Measurements from ENCODE around the gene STXBP1. TPM values are rescaled to one million over a fixed set of nuclear protein-coding genes. Genes with fewer than 3 reads are reported as not detected.

Gene STXBP1
- total RNA-seq, 4 donors from 2014 or later, result 4.7 to 36.1 (median 12.2) TPM

DNA sequence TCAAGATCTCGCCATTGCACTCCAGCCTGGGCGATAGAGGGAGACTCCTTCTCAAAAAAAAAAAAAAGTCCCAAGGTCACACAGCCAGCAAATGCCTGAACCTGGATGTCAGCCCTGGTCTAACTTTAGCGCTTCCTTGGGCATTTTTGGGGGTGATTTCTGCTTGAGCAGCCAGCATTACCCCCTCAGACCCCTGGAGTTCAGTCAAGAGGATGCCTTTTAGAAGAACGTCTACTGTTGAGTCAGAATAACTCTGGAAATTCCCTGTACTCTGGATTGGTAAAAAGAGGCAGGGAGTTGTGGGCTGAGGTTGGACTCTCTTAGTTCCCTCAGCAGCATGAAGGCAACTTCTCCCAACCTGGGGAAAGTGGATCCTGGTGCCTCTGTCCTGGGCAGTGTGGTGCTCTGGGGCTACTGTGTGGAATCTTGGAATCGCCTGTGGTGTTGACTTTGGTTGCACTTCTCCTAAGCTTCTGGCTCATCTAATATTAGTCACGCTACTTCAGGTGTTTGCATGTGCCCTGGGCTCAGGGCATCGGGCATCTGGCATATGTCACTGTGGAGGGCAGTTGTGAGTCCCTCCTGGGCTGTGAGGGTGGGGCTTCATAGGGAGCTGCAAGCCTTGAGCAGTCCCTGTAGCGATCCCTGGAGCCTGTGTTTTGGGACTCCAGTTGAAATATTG lies 32.2 kb downstream of the STXBP1 start:
- no peaks in the 10 kb centered on the region for H3K9me3 ChIP-seq
- intact Hi-C loops (cut with DNase I), result no loop called here
- no peak for DNase-seq
- no peak overlapping the region for H3K4me3 ChIP-seq
- no peak for TF ChIP-seq POLR2A (IDR thresholded peaks at IDR 0.05)
- TF ChIP-seq, protein P1, sequence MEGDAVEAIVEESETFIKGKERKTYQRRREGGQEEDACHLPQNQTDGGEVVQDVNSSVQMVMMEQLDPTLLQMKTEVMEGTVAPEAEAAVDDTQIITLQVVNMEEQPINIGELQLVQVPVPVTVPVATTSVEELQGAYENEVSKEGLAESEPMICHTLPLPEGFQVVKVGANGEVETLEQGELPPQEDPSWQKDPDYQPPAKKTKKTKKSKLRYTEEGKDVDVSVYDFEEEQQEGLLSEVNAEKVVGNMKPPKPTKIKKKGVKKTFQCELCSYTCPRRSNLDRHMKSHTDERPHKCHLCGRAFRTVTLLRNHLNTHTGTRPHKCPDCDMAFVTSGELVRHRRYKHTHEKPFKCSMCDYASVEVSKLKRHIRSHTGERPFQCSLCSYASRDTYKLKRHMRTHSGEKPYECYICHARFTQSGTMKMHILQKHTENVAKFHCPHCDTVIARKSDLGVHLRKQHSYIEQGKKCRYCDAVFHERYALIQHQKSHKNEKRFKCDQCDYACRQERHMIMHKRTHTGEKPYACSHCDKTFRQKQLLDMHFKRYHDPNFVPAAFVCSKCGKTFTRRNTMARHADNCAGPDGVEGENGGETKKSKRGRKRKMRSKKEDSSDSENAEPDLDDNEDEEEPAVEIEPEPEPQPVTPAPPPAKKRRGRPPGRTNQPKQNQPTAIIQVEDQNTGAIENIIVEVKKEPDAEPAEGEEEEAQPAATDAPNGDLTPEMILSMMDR (IDR thresholded peaks at IDR 0.05), result no peak
- 68 to 80% methylated on average over 4 to 6 of the region's 8 CpGs for WGBS, 2 donors
- no peaks in the 10 kb centered on the region for H3K36me3 ChIP-seq
- H3K4me1 ChIP-seq, result peaks cover 0 to 6% (median 0%) of the 10 kb centered on the region in 3 donors
- no peak overlapping the region for H3K27ac ChIP-seq
- H3K27me3 ChIP-seq, result no peaks in the 10 kb centered on the region

DNA sequence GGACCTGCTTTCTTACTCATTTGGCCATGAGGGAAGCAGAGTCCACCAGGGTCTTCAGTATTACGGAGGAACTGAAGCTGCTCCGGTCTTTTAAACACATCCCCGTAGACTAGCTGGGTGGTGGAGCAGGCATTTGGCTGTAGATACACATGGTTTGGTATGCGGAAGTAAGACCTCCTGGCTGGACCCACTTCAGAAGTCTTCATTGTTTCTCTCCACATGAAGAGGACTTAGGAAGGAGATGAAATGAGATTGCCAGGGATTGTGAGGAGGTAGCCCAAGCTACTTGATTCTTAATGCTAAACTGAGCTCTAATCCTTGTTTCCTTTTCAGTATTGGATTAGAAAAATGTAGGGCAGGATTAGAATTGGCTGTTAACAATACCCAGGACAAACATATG lies 32.9 kb downstream of the STXBP1 start:
- WGBS, 2 donors, result 70 to 87% methylated on average over 4 of the region's 4 CpGs

DNA sequence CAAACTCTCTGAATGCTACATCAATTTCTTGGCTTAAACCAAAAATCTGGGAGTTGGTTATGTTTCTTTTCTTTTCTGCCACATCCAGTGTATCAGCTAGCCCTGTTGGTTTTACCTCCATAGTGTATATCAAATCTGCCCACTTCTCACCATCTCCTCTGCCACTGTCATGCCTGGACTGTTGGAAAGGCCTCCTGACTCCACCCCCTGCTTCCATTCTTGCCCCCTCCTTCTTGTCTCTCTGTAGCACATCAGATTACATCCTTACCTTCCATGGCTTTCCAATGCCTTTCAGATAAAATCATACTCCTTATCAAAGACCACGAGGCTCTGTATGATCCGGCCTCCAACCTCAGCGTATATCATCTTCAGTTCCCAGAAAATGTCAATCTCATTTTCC lies 35.4 kb downstream of the STXBP1 start:
- no peaks in the 10 kb centered on the region for H3K9me3 ChIP-seq
- H3K4me1 ChIP-seq, result peaks cover 0 to 6% (median 0%) of the 10 kb centered on the region in 3 donors
- no peak overlapping the region for H3K27ac ChIP-seq
- H3K27me3 ChIP-seq, result no peaks in the 10 kb centered on the region
- TF ChIP-seq POLR2A (IDR thresholded peaks at IDR 0.05), result no peak
- TF ChIP-seq, protein P1 (IDR thresholded peaks at IDR 0.05), result no peak
- intact Hi-C loops (cut with DNase I), result no loop called here
- H3K4me3 ChIP-seq, result no peak overlapping the region
- peaks cover 0 to 9% (median 0%) of the 10 kb centered on the region in 3 donors for H3K36me3 ChIP-seq
- no peak for DNase-seq
- 85 to 96% methylated on average over 3 of the region's 3 CpGs for WGBS, 2 donors

More for the DNA sequence above, 32.9 kb downstream of the STXBP1 start:
- Histone ChIP-seq H3K4me1 (peaks cover 0 to 6% (median 0%) of the 10 kb centered on the region in 3 donors), H3K27ac (no peak overlapping the region), H3K27me3 (no peaks in the 10 kb centered on the region), H3K9me3 (no peaks in the 10 kb centered on the region), H3K36me3 (no peaks in the 10 kb centered on the region), H3K4me3 (no peak overlapping the region)
- intact Hi-C loops (cut with DNase I), result no loop called here
- TF ChIP-seq, protein P1 (IDR thresholded peaks at IDR 0.05), result no peak
- TF ChIP-seq POLR2A (IDR thresholded peaks at IDR 0.05), result no peak
- DNase-seq, result no peak

DNA sequence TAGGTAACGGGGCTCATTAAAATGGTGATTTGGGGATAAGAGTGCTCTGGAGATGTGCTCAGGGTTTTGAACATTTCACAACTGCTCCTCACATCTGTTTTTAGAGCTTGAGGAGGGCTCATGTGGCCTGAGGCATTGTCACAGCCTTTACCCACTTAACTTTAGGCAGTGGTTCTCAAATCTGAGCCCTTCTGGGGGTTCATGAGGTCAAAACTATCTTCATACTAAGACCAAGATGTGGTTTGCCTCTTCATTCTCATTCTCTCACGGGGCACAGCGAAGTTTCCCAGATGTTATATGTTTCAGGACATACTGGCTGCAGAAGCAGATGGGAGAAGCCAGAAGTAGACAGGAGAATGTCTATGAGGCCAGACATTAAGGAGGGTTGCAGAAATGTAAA lies 38.4 kb downstream of the STXBP1 start:
- no peak overlapping the region for H3K4me3 ChIP-seq
- H3K4me1 ChIP-seq, result no peaks in the 10 kb centered on the region
- H3K36me3 ChIP-seq, result peaks cover 0 to 31% (median 0%) of the 10 kb centered on the region in 3 donors
- DNase-seq, result no peak
- H3K27ac ChIP-seq, result no peak overlapping the region
- no peaks in the 10 kb centered on the region for H3K9me3 ChIP-seq
- intact Hi-C loops (cut with DNase I), result no loop called here
- TF ChIP-seq POLR2A (IDR thresholded peaks at IDR 0.05), result no peak
- TF ChIP-seq, protein P1 (IDR thresholded peaks at IDR 0.05), result no peak
- 69 to 81% methylated on average over 3 of the region's 3 CpGs for WGBS, 2 donors
- no peaks in the 10 kb centered on the region for H3K27me3 ChIP-seq

DNA sequence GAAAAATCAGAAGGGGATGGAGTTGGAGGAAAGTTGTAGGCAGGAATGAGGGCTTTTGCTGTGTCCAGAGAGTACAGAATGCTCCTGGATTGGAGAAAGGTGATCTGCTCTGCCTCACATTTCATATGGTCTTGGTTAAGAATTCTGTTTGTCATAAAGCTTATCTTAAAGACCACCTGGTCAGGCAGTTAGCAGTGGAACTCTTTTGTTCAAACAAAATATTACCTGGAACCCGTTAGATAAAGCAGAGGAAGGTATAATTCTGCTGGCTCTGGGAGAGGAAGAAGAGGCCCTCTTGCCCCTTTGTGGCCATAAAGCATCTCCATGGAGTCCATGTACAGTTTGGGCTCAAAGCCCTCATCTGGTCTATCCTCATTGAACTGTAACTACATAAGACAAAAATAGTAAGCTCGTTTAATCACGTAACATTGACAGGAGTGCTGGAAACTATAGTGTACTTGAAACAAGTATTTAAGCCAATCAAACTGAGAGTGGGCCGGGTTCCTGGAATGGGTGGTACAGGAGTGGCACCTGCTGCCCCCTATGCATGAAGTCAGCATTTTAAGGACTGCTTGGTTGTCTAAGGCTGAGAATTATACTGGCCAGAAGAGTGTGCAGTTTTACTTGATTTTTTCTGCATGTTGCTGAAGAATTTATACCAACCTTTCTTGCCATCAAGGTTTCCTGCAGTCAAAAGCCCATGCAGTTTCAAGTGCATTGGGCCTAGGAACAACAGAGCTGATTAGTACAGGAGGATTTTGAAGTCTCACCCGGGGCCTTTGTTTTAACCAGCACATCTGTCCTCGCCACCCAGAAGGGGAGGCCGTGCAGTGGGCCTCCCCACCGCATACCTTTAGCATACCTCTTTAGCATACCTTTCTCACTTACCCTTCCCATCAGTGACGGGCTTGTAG lies 39.9 kb downstream of the STXBP1 start:
- Histone ChIP-seq H3K27ac (no peak overlapping the region), H3K4me3 (no peak overlapping the region), H3K4me1 (no peaks in the 10 kb centered on the region), H3K27me3 (no peaks in the 10 kb centered on the region), H3K9me3 (no peaks in the 10 kb centered on the region), H3K36me3 (peaks cover 0 to 31% (median 0%) of the 10 kb centered on the region in 3 donors)
- WGBS, 2 donors, result 83 to 88% methylated on average over 9 of the region's 9 CpGs
- TF ChIP-seq, protein P1 (IDR thresholded peaks at IDR 0.05), result no peak
- TF ChIP-seq POLR2A (IDR thresholded peaks at IDR 0.05), result no peak
- intact Hi-C loops (cut with DNase I), result no loop called here
- no peak for DNase-seq

All from esophagus squamous epithelium (tissue), 5 donors.